WTC11 (cell line): Measurements from ENCODE around the gene CLOCK. TPM values are rescaled to one million over a fixed set of nuclear protein-coding genes. Genes with fewer than 3 reads are reported as not detected.

ENCODE experiments used
- ATAC-seq: fragments of 200-7000 bp; cut with Tn5 transposase; 2 replicates; pipeline ENCODE4 v1.10.0; 2021; ENCODE audit warnings: mild to moderate bottlenecking, moderate library complexity
- CTCF ChIA-PET: fragments of 300-600 bp; sonication (Branson Sonifier 250); formaldehyde crosslinking; loops from one replicate; lab custom pipeline; 2021; ENCODE audit warnings: antibody characterized with exemption; lab: Charles Lee
- POLR2A ChIA-PET: fragments of 350-600 bp; sonication (Branson Sonifier 250); formaldehyde crosslinking; loops from one replicate; lab custom pipeline; 2021; ENCODE audit warnings: antibody characterized with exemption; lab: Charles Lee
- DNase-seq: peaks from one replicate; pipeline ENCODE4 v3.0.0; 2021; ENCODE audit warnings: low spot score
- H3K27ac Mint-ChIP-seq: 2 replicates; pipeline ENCODE4 v1.8.0; 2021; ENCODE audit warnings: mixed read lengths
- H3K27me3 Mint-ChIP-seq: 2 replicates; pipeline ENCODE4 v1.8.0; 2021; ENCODE audit warnings: low read depth, mild to moderate bottlenecking, moderate library complexity, mixed read lengths
- H3K36me3 Mint-ChIP-seq: 2 replicates; pipeline ENCODE4 v1.8.0; 2021; ENCODE audit warnings: mixed read lengths
- H3K4me1 Mint-ChIP-seq: 2 replicates; pipeline ENCODE4 v1.8.0; 2022; ENCODE audit warnings: mixed read lengths
- H3K4me3 Mint-ChIP-seq: 2 replicates; pipeline ENCODE4 v1.8.0; 2021; ENCODE audit warnings: mild to moderate bottlenecking, moderate library complexity, mixed read lengths
- H3K9me3 Mint-ChIP-seq: 2 replicates; pipeline ENCODE4 v1.8.0; 2021; ENCODE audit warnings: mixed read lengths
- CBFB ChIP-seq: sonication (generic); formaldehyde crosslinking; IDR thresholded peaks from 2 replicates; pipeline ENCODE4 v1.8.1; 2022; ENCODE audit warnings: mild to moderate bottlenecking, low read depth, missing genetic modification reagents
- E2F5 ChIP-seq: sonication (generic); formaldehyde crosslinking; IDR thresholded peaks from 2 replicates; pipeline ENCODE4 v1.8.1; 2022; ENCODE audit warnings: mild to moderate bottlenecking, moderate library complexity, missing genetic modification reagents
- FOXP4 ChIP-seq: sonication (generic); formaldehyde crosslinking; IDR thresholded peaks from 2 replicates; pipeline ENCODE4 v1.8.0; 2022; ENCODE audit warnings: mild to moderate bottlenecking, missing genetic modification reagents
- MAX ChIP-seq: sonication (generic); formaldehyde crosslinking; IDR thresholded peaks from 2 replicates; pipeline ENCODE4 v1.8.0; 2022; ENCODE audit warnings: mild to moderate bottlenecking, missing genetic modification reagents
- OVOL2 ChIP-seq: fragments of 250-450 bp; sonication (Bioruptor Pico); IDR thresholded peaks from 2 replicates; pipeline ENCODE4 v1.9.0; 2021; ENCODE audit warnings: mild to moderate bottlenecking, borderline replicate concordance
- SMAD3 ChIP-seq: sonication (generic); formaldehyde crosslinking; IDR thresholded peaks from 2 replicates; pipeline ENCODE4 v1.8.0; 2022; ENCODE audit warnings: missing genetic modification reagents, mild to moderate bottlenecking, borderline replicate concordance
- USF2 ChIP-seq: sonication (generic); formaldehyde crosslinking; IDR thresholded peaks from 2 replicates; pipeline ENCODE4 v1.8.1; 2023; ENCODE audit warnings: mild to moderate bottlenecking, missing genetic modification reagents, moderate library complexity
- ZBTB21 ChIP-seq: sonication (generic); formaldehyde crosslinking; IDR thresholded peaks from 2 replicates; pipeline ENCODE4 v1.8.1; 2023; ENCODE audit warnings: mild to moderate bottlenecking, missing genetic modification reagents, borderline replicate concordance
- ZNF121 ChIP-seq: sonication (generic); formaldehyde crosslinking; IDR thresholded peaks from 2 replicates; pipeline ENCODE4 v1.8.0; 2023; ENCODE audit warnings: missing genetic modification reagents
- ZNF232 ChIP-seq: sonication (generic); formaldehyde crosslinking; IDR thresholded peaks from 2 replicates; pipeline ENCODE4 v1.8.0; 2022; ENCODE audit warnings: mild to moderate bottlenecking, missing genetic modification reagents
- ZNF263 ChIP-seq: sonication (generic); formaldehyde crosslinking; IDR thresholded peaks from 2 replicates; pipeline ENCODE4 v1.8.1; 2022; ENCODE audit warnings: low read depth, mild to moderate bottlenecking, moderate library complexity, missing genetic modification reagents
- ZNF671 ChIP-seq: fragments of 250-450 bp; sonication (Bioruptor Pico); IDR thresholded peaks from 2 replicates; pipeline ENCODE4 v1.8.0; 2021; ENCODE audit warnings: mild to moderate bottlenecking
- total RNA-seq: library from RNA; stranded (reverse); gene quantifications from 3 replicates; pipeline ENCODE4 v1.2.3, GENCODE V29; 2021
- TF ChIP-seq, protein P1 (sequence below): sonication (generic); formaldehyde crosslinking; conservative IDR thresholded peaks from 2 replicates; pipeline ENCODE4 v1.8.1; 2023; ENCODE audit warnings: mild to moderate bottlenecking, low read depth, missing genetic modification reagents, moderate library complexity
- TF ChIP-seq, protein P2 (sequence below): sonication (generic); formaldehyde crosslinking; IDR thresholded peaks from 2 replicates; pipeline ENCODE4 v1.8.1; 2022; ENCODE audit warnings: missing genetic modification reagents, borderline replicate concordance
- TF ChIP-seq, protein P3 (sequence below): sonication (generic); formaldehyde crosslinking; IDR thresholded peaks from 2 replicates; pipeline ENCODE4 v1.8.1; 2023; ENCODE audit warnings: mild to moderate bottlenecking, missing genetic modification reagents, moderate library complexity

CLOCK gene
- total RNA-seq, 1 experiment from 2014 or later: 18.6 TPM

- DNase-seq: no peak
- TF ChIP-seq ZNF121 (CRISPR knock-in tag) (no peak), SMAD3 (no peak), MAX (CRISPR knock-in tag) (no peak), E2F5 (no peak), ZNF263 (CRISPR knock-in tag) (no peak)
- TF ChIP-seq, protein P1, sequence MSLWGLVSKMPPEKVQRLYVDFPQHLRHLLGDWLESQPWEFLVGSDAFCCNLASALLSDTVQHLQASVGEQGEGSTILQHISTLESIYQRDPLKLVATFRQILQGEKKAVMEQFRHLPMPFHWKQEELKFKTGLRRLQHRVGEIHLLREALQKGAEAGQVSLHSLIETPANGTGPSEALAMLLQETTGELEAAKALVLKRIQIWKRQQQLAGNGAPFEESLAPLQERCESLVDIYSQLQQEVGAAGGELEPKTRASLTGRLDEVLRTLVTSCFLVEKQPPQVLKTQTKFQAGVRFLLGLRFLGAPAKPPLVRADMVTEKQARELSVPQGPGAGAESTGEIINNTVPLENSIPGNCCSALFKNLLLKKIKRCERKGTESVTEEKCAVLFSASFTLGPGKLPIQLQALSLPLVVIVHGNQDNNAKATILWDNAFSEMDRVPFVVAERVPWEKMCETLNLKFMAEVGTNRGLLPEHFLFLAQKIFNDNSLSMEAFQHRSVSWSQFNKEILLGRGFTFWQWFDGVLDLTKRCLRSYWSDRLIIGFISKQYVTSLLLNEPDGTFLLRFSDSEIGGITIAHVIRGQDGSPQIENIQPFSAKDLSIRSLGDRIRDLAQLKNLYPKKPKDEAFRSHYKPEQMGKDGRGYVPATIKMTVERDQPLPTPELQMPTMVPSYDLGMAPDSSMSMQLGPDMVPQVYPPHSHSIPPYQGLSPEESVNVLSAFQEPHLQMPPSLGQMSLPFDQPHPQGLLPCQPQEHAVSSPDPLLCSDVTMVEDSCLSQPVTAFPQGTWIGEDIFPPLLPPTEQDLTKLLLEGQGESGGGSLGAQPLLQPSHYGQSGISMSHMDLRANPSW (CRISPR knock-in tag): no peak
- TF ChIP-seq, protein P2, sequence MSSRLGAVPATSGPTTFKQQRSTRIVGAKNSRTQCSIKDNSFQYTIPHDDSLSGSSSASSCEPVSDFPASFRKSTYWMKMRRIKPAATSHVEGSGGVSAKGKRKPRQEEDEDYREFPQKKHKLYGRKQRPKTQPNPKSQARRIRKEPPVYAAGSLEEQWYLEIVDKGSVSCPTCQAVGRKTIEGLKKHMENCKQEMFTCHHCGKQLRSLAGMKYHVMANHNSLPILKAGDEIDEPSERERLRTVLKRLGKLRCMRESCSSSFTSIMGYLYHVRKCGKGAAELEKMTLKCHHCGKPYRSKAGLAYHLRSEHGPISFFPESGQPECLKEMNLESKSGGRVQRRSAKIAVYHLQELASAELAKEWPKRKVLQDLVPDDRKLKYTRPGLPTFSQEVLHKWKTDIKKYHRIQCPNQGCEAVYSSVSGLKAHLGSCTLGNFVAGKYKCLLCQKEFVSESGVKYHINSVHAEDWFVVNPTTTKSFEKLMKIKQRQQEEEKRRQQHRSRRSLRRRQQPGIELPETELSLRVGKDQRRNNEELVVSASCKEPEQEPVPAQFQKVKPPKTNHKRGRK (CRISPR knock-in tag): no peak
- TF ChIP-seq, all 79 proteins: peak for 0
- ATAC-seq: no peak
- Mint-ChIP-seq H3K4me3 (no peak overlapping the region), H3K4me1 (peaks cover 17% of the 10 kb centered on the region), H3K36me3 (peaks cover 16% of the 10 kb centered on the region), H3K27me3 (no peaks in the 10 kb centered on the region), H3K27ac (no peak overlapping the region), H3K9me3 (peaks cover 13% of the 10 kb centered on the region)
- CTCF ChIA-PET: no interaction called here
- POLR2A ChIA-PET: no interaction called here
Observed at GRCh38 chr4:55518442-55518841, 28.3 kb downstream of the CLOCK start.

GRCh38 chr4:55517526-55518229, 29.0 kb downstream of the CLOCK start:
- TF ChIP-seq FOXP4 (CRISPR knock-in tag) (no peak), E2F5 (no peak), CBFB (CRISPR knock-in tag) (no peak), ZNF232 (no peak), USF2 (no peak), OVOL2 (CRISPR knock-in tag) (no peak), ZBTB21 (CRISPR knock-in tag) (no peak), ZNF671 (no peak)
- TF ChIP-seq, protein P3, sequence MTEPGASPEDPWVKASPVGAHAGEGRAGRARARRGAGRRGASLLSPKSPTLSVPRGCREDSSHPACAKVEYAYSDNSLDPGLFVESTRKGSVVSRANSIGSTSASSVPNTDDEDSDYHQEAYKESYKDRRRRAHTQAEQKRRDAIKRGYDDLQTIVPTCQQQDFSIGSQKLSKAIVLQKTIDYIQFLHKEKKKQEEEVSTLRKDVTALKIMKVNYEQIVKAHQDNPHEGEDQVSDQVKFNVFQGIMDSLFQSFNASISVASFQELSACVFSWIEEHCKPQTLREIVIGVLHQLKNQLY: no peak
- no peak overlapping the region for H3K4me3 Mint-ChIP-seq
- H3K27ac Mint-ChIP-seq: no peak overlapping the region

More at GRCh38 chr4:55517526-55518229, 29.0 kb downstream of the CLOCK start:
- H3K4me1 Mint-ChIP-seq: peaks cover 17% of the 10 kb centered on the region
- ChIA-PET POLR2A (no interaction called here), CTCF (no interaction called here)
- peaks cover 13% of the 10 kb centered on the region for H3K9me3 Mint-ChIP-seq
- H3K27me3 Mint-ChIP-seq: no peaks in the 10 kb centered on the region
- peaks cover 16% of the 10 kb centered on the region for H3K36me3 Mint-ChIP-seq
- DNase-seq (no peak), ATAC-seq (no peak)
